ENCODE measurements around the gene MAPK1.

DNA sequence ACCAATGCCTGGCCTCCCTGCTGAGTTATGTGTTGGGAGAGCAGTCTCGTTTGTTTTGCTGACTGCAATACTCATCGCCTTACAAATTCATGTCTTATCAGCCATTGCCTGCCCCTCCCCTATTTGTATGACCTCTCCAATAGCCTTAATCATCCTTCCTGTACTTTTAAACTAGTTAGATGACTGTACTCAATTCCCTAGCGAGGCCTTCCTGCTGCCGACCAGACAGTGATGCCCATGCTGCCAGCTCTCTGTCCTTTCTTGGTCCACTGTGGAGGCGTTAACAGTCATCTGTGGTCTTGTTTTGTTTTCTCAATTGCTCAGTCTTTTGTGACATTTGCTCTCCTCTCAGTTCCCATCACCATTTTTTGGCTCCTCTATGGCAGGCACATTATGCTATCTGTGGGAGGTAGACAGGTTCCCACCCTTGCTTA lies 111.6 kb downstream of the MAPK1 start:
- TF ChIP-seq POLR2A (IDR thresholded peaks at IDR 0.05) (no peak), POLR2AphosphoS5 (IDR thresholded peaks at IDR 0.05) (no peak), EP300 (IDR thresholded peaks at IDR 0.05) (no peak)
- TF ChIP-seq, protein P1, sequence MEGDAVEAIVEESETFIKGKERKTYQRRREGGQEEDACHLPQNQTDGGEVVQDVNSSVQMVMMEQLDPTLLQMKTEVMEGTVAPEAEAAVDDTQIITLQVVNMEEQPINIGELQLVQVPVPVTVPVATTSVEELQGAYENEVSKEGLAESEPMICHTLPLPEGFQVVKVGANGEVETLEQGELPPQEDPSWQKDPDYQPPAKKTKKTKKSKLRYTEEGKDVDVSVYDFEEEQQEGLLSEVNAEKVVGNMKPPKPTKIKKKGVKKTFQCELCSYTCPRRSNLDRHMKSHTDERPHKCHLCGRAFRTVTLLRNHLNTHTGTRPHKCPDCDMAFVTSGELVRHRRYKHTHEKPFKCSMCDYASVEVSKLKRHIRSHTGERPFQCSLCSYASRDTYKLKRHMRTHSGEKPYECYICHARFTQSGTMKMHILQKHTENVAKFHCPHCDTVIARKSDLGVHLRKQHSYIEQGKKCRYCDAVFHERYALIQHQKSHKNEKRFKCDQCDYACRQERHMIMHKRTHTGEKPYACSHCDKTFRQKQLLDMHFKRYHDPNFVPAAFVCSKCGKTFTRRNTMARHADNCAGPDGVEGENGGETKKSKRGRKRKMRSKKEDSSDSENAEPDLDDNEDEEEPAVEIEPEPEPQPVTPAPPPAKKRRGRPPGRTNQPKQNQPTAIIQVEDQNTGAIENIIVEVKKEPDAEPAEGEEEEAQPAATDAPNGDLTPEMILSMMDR (IDR thresholded peaks at IDR 0.05) = no peak

All from suprapubic skin (tissue), 4 donors.